GM19397 (cell line): ENCODE measurements around the gene EXOC6B.

Source experiments
- ATAC-seq: cut with Tn5 transposase; IDR thresholded peaks from one replicate; pipeline ENCODE4 v1.9.1; 2021; ENCODE audit warnings: mild to moderate bottlenecking, moderate library complexity; ENCODE audit not compliant: unreplicated experiment

The EXOC6B gene

DNA sequence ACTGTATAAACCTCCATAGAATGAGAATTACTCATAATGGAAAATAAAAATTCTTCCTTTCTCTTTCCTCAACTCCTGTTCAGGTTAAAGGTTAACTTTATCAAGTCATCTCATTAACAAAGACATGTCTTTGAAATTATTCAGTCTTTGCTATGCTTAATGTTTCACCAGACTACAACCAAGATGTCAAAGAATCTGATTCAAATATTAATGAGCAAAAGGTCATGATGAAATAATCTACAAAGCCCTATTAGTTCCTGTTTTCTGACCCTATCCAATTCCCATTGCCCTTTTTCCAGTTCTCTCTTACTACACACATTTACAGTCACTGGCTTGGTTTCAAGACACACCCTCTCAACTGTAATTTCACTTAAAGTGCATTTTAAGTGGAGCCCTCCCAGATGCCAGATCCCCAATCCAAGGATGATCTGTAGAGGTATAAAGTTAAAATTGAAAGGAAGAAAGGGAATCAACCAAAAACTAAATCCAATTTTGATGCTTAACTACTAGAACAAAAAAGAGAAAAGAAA is 431.2 kb downstream of the EXOC6B start:
- ATAC-seq = no peak

DNA sequence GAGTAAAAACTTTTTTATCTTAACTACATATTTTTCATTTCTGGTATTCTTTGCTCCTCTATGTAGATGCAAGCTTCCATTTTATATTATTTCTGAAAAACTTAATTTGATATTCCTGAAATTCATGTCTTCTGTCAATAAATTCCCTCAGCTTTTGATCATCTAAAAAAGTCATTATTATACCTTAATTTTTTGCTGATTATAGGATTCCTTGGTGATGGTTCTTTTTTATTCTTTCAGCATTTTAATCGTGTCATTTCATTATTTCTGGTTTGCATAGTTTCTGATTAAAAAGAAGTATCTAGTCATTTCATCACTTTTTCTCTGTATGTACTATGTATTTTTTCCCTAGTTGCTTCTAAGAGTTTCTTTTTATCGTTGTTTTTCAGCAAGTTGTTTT is 436.4 kb downstream of the EXOC6B start:
- no peak for ATAC-seq

DNA sequence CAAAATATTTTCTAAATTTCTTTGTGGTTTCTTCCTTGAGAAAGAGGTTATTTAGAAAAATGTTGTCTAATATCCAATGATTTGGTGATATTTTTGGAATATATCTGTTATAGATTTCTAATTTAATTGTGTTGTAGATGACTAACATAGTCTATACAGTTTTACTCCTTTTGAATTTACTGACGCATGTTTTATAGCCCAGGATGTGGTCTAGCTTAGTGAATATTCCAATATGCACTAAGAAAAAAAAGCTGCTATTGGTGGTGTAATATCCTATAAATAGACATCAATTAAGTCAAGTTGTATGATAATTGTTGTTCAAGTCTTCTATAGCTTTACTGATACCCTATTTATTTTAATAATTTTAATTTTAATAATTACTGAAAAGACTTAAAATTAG is 437.6 kb downstream of the EXOC6B start:
- ATAC-seq = no peak

DNA sequence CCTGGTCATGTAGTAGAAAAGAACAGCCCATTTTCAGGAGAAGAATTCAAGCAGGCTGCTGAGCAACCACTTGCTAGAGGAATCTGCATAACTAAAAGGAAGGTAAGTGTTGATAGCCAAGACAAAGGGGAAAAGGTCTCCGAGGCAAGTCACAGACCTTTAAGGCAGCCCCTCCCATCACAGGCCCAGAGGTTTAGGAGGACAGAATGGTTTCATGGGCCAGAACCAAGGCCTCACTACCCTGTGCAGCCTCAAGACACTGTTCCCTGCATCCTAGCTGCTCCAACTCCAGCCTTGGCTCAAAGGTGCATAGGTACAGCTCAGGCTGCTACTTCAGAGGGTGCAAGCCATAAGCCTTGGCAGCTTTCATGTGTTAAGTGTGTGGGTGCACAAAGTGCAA is 439.5 kb downstream of the EXOC6B start:
- ATAC-seq = no peak

DNA sequence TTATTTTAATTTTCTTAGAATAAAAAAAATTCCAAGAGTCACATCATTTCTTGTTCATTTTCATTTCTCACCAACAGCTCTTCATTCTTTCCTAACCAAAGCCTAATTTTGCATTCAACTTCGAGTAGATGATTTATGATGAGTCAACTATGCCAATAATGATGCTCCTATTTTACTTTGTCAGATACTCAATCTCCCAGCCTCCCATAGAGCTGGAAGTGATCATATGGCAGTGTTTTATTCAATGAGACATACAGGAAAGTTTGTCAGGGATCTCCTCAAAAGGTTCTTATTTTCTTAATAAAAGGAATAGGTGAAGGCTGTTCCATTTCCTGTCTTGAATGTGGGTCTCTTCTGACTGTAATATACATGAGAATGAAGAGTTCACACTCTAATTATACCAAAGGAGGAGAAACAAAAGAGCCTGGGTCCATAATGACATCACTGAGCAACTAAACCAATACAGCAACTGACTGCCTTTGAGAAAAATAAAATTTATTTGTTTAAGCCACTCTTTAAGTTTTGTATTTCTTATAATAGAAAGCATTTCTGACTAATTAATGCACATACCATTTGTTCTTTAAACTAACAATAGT is 447.0 kb downstream of the EXOC6B start:
- ATAC-seq = no peak

DNA sequence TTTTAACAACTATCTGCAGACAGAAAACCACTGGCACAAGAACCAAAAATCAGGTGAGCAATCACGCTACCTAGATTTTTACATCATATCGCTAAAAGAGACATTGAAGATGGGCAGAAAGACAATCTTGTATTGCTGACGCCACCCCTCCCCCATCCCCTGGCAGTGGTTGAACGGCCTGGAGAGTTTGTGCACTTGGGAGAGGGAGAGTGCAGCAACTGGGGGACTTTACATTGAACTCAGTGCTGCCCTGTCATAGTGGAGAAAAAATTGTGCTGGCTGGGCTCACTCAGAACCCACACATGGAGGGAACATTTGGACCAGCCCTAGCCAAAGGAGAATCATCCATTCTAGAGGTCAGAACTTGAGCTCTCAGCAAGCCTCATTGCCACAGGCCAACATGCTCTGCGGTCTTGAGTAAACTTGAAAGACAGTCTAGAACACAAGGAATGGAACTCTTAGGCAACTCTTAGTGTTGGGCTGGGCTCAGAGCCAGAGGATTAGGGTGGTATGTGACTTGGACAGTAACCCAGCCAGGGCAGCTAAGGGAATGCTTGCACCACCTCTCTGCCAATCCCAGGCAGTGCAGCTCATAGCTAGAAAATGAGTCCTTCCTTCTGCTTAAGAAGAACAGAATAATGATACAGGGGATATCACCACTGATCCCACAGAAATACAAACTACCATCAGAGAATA is 458.2 kb downstream of the EXOC6B start:
- ATAC-seq = no peak

DNA sequence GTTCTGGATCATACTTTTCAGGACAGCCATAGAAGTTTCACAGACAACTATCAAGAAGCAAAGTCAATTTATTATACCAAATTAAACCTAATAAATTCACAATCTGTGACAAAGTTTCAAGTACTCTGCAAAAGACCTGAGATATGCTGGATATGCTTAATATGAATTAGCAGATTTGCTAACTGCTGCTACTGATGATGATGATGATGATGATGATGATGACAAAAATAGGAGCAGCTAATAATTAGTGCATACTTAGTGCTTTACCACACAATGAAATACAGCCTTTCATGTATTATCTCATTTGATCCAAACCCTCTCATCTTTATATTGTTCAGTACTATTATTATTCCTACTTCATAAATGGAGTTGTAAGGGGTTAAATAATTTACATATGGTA is 462.4 kb downstream of the EXOC6B start:
- no peak for ATAC-seq

DNA sequence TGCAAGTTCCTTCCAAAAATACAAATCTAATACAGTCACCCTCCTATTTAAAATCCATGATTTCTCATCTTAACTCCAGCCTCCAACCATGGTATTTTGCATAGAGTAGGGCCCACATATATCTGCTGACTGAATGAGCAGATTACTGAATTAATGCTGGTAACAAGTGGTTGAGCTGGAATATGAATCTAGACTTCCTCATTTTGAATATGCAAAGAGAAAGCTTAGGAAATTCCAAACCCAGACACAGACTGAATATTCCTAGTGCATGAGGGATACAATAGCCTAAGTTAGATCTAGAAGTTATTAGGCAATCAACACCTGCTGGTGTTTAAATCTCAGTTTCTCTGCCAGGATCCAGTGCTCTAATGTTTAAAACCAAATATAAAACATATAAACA is 463.1 kb downstream of the EXOC6B start:
- no peak for ATAC-seq

DNA sequence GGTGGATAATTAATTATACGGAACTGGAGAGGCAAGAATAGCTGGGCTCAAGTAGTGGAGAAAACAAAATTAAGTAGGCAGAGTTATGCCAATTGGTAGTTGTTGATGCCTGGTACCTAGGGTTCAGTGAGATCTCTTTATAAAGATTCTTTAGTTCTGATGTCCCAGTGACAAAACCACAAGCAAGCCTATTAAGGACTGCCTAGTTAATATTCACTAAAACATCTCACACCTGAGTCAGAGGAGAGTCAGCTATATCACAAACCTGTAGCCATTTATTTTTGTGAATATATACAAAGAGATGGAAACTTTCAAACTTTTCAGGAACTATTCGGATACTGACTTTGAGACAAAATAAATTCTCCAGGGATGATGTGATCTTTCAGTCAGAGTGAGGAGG is 464.3 kb downstream of the EXOC6B start:
- ATAC-seq = no peak

DNA sequence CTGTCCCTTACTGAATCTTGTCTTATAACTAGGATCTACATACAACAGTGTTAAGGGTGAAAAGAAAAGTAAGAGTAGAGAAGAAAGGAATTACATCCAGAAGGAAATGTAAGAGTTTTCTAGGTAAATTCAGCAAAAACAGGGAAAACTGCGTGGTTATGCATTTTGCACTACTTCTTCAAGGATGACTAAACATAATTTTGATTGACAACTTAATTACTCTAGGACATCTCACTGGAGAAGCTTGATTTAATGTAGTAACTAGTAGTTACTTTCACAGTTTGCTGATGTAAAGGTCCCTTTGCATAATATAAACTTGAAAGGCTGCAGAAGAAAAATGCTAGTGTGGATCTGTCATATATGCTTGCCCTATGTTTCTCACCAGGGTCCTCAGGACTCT is 464.8 kb downstream of the EXOC6B start:
- ATAC-seq = no peak

DNA sequence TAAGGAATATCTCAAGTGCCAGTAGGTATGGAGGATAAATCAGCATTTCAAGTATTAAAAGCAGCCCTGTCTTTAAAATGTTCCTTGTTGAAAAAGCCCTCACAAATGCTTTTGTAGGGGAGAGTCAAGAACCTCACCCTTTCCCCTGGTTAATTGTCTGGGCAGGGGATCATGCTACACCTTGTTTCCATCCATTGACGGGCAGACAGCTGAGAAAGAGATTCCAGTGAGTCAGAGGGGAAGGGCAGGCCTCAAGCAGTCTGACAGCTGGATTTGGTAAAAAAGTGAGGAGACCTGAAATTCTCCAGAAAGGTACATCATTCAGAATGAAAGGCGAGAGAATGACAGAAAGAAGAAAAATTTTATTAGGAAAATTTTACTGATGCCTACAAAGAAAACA is 475.0 kb downstream of the EXOC6B start:
- ATAC-seq = no peak

DNA sequence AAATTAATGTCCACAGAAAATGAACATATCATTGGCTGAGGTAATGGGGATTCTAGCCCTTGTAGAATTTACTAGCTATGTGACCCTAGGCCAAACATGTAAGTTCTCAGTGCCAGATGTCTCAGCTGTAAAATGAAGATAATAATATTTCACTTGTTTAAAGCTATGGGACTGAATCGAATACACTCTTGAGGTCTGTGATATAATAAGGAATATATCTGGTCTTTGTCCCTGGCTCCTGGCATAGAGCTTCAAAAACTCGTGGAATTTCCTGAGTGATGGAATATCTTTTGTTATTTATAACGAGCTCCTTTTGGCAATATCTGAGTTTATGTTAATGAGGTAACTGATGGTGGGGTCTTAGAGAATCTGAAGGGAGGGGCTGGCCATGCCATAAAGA is 476.8 kb downstream of the EXOC6B start:
- ATAC-seq = no peak

DNA sequence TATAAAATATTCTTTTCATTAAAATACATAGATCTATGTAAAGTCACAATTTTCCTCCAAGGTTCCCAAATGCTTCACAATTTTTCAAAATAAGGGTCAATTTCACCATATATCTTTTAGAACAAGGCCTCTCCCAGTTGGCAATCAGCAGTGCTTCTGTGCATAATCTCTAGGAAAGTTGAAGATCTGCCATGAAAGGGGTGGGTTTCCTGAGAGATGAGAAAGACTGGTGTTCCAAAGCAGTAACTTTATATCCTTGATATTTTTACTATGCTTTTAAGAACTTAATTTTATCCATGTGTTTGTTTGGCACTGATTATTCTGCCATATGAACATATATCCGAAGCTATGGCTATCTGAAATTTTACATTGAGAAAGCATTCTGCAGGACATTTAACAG is 478.8 kb downstream of the EXOC6B start:
- no peak for ATAC-seq

DNA sequence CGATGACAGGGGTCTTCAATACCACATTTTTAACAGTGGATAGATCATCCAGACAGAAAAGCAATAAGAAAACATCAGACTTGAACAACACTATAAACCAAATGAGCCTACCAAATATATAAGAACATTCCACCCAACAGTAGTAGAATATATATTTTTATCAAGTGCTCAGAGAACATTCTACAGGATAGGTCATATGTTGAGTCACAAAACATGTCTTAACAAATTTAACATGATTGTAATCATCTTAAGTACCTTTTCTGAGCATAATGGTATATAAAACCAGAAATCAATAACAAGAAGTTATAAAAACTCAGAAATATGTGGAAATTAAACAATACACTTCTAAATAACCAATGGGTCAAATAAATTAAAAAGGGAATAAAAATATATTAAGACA is 484.2 kb downstream of the EXOC6B start:
- no peak for ATAC-seq

DNA sequence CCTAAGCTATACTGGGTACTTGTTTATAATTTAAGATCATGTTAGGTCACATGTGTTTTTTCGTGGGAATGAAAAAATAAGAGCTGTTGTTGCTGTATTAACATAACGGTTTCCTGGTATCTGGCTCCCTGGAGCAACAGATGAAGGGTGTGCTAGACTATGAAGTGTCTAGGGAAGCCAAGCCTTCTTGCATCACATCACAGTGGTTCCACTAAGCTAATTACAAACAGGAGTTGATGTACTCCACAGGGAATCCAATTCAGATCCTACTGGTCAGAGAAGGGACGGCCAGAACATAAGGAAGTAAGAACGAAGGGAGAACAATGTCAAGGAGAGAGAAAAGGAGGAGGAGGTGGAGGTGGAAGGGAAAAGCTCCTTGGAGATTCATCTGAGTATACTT is 485.2 kb downstream of the EXOC6B start:
- no peak for ATAC-seq

DNA sequence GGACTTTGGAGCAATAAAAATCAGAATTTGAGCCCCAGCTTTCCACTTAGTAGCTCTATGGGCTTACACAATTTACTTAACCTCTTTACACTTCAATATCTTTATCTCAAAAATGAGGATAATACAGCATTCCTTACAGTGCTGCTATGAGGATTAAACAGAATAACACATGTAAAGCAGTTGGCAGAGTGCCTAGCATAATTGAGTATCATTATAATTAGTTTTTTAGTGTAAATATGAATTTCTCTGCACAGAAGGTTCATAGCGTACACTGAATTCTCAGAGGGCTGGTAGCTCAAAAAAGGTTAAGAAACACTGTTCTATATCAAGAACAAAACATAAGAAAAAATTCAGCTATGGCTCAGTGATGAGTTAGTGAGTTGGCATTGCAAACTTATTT is 487.8 kb downstream of the EXOC6B start:
- ATAC-seq = no peak

DNA sequence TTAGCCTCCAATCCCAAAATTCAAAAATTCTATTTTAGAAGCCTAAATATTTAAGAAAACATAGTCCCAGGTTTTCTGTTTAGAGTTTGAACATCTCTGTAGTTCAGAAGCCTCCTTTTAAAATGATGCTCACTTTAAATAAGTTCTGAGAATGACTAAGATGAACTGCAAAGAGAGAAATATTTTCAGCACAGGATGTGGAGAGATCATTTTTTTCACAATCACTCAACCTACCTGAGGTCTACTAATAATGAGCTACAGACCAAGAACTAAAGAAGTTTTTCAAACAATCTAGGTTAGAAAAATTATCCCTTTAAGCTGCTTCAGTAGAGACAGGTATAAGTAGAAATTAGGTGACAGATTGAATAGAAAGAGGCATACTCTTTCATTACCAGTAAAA is 493.1 kb downstream of the EXOC6B start:
- ATAC-seq = no peak

DNA sequence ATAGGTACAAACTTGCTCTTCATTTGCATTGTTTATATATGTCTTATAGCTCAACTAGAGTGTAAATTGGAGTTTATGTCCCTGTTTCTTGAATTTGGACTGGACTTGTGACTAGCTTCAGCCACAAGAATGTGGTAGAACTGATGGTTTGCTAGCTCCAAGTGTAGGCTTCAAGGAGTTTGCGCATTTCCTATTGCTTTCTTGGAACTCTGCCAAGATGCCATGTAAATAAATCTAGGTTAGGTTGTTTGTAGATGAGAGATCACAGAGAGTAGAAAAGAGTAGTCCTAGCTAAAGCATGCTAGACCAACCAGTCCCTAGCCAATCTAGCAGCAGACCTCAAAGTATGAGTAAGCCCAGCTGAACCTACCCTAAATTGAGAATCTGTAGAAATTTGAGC is 495.2 kb downstream of the EXOC6B start:
- ATAC-seq = no peak

DNA sequence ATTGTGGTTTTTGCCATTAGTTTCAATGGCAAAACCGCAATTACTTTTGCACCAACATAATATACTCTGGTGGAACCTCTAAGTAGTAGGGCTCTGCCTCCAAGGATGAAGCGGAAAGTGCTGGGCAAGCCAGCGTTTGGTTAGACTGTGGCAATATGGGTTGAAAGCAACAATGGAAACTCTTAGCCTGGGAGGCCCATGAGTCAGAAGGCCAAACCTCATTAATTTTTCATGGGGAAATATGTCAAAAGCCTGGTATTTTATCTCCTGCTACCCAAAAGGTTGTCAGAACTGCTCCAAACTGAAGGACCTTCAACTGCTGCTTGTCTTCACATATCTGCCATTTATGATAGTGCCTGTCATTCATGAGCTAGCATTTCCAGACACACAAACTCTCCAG is 499.1 kb downstream of the EXOC6B start:
- no peak for ATAC-seq

DNA sequence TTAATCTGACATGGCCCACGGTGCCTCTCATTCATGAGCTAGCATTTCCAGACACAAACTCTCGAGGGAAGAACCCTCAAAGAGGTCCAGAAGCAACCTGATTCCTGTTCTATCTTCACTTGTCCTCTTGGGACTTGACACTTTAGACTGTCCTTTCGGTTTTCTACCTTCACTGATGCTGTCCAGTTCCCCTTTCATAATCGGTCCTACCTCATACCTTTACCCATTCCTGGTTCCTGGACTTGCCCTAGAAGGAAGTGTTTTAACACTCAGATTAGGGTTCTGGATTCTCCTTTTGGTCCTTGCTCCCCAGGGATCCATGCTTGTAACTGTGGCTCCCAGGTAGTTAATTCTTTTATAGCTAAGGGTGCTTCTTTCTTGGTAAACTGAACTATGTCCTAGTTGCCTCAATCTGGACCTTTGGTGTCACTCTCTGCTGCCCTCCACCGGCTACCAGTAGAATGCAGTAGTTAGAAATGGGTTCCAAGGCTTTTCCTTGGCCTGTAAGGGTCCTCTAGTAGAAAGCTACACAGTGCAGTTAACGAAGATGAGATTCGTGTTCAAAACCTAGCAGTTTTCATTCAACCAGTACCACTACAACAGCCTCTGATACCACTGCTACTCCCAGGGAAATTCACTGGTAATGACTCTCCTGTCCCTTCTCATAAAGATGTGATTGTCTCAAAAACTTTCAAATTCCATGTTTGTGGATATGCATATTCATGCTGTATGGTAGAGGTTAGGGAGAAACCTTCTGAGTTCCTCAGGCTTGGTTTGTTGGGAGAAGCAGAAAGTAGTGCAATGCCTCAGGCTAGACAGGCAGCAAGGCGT is 500.0 kb downstream of the EXOC6B start:
- ATAC-seq = no peak

DNA sequence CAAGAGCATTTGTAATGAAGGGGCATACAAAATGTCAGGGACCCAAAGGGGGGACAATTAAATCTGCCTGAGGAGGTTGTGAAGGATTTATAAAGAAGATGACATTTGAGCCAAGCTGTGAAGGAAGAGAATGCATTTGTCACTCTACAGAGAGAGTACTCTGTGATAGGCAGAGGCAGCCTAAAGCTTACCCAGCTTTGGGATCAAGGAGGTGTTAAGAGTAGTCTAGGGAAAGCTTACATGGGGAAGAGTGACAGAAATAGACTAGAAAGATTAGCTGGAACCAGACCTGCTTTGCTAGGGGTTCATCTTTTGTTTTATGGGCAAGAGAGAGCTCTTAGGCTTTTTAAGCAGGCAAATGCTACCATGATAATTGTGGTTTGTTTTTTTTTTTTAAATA is 509.1 kb downstream of the EXOC6B start:
- no peak for ATAC-seq

DNA sequence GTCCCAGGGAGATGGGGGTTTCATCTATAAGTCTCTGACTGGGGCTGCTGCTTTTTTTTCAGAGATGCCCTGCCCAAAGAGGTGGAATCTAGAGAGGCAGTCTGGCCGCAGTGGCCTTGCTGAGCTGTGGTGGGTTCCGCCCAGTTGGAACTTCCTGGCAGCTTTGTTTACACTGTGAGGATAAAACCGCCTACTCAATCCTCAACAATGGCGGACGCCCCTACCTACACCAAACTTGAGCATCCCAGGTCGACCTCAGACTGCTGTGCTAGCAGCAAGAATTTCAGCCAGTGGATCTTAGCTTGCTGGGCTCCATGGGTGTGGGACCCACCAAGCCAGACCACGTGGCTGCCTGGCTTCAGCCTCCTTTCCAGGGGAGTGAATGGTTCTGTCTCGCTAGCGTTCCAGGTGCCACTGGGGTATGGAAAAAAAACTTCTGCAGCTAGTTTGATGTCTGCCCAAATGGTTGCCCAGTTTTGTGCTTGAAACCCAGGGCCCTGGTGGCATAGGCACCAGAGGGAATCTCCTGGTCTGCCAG is 525.6 kb downstream of the EXOC6B start:
- no peak for ATAC-seq
